Spleen (tissue), 7 donors: ENCODE results near the gene AMPH.

ENCODE experiments used
- CTCF ChIP-seq, 11 experiments: fragments of 200-600 bp in 7 of 11; fragments of 450-650 bp in 4 of 11; sonication (generic) in 4 of 11; IDR thresholded peaks in 8 of 11; conservative IDR thresholded peaks in 3 of 11; 1 replicate in 7 of 11; 2 replicates in 4 of 11; pipeline versions ENCODE4 v1.4.0 to v1.8.0; 2016 to 2021; ENCODE audit warnings: antibody characterized with exemption in 11 of 11, inconsistent platforms in 4 of 11, mild to moderate bottlenecking in 1 of 11
- POLR2A ChIP-seq, 3 donors: fragments of 450-650 bp; IDR thresholded peaks; one replicate each; pipeline ENCODE4 v1.5.1; 2017; ENCODE audit warnings: antibody characterized with exemption in 3 of 3, mild to moderate bottlenecking in 1 of 3
- POLR2AphosphoS5 ChIP-seq, 3 donors: sonication (generic); formaldehyde crosslinking; IDR thresholded peaks; one replicate each; pipeline ENCODE4 v1.5.1; 2017; ENCODE audit warnings: antibody characterized with exemption in 3 of 3
- donor health status: DM: no; HTN: no; CAD: no; lungs with moderate emphysema.
- donor health status: DM: no; HTN: no; CAD: no.
- donor health status: DM: no; HTN: no; CAD: no.

GRCh38 chr7:38453168-38453567 lies 178.0 kb downstream of the AMPH start:
- TF ChIP-seq CTCF (IDR thresholded peaks at IDR 0.05 in 8 of 11, conservative IDR thresholded peaks at IDR 0.05 in 3 of 11) (no peak), POLR2AphosphoS5 (IDR thresholded peaks at IDR 0.05) (no peak), POLR2A (IDR thresholded peaks at IDR 0.05) (no peak)
